ENCODE results near the gene PFKM. TPM values are rescaled to one million over a fixed set of nuclear protein-coding genes. Genes with fewer than 3 reads are reported as not detected.

PFKM gene
- total RNA-seq, 2 donors from 2014 or later = 36.9 to 71.9 TPM

DNA sequence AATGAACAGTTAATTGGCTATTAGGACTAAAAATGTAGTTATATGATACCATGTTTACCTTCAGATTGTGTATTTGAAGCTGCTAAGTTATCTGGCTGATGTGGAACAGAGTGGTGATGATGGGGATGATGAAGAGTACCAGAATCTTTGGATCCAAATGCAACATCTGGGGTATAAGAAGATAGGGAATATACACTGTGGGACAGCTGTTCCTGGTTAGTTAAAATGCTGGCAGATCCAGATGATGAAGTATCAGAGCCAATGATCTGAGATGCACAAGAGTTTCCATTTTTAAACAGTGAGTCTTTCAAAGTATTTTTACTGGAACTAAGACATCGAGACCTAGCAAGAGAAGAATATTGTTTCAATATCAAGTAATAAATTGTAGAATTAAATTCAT, 44.9 kb upstream of the PFKM start:
- WGBS = 76% methylated on average over 1 of the region's 1 CpG
- no peaks in the 10 kb centered on the region for H3K4me1 ChIP-seq (replicated peaks)
- no peaks in the 10 kb centered on the region for H3K27me3 ChIP-seq (replicated peaks; ENCODE audit: insufficient read depth)
- no peaks in the 10 kb centered on the region for H3K36me3 ChIP-seq
- H3K9me3 ChIP-seq = no peaks in the 10 kb centered on the region
- no peak overlapping the region for H3K4me3 ChIP-seq
- TF ChIP-seq POLR2AphosphoS5 (IDR thresholded peaks at IDR 0.05) (no peak), POLR2A (IDR thresholded peaks at IDR 0.05) (no peak), CTCF (IDR thresholded peaks at IDR 0.05) (no peak)
- no peak for DNase-seq (ENCODE audit: low spot score)
- H3K27ac ChIP-seq = no peak overlapping the region
- intact Hi-C loops (cut with DNase I) = no loop called here

DNA sequence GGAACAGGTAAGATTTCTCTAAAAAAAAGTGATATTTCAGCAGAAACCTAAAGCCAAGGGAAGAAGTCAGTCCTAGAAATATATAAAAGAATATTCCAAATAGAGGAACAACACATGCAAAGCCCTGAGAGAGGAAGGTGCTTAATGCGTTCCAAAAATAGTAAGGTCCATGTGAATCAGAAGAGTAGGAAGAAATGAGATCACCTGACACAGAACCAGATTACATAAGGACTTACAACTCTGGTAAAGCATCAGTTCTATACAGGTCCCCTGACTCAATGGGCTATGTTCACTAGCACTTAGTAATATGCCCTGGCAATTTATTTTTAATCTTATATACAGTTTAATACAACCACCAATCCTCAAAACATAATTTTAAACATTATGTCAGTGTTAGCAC, 43.3 kb upstream of the PFKM start:
- Histone ChIP-seq H3K4me1 (replicated peaks) (no peaks in the 10 kb centered on the region), H3K9me3 (no peaks in the 10 kb centered on the region), H3K27ac (no peak overlapping the region), H3K4me3 (no peak overlapping the region), H3K36me3 (no peaks in the 10 kb centered on the region), H3K27me3 (replicated peaks; ENCODE audit: insufficient read depth) (no peaks in the 10 kb centered on the region)
- intact Hi-C loops (cut with DNase I) = no loop called here
- DNase-seq (ENCODE audit: low spot score) = no peak
- 82% methylated on average over 1 of the region's 1 CpG for WGBS
- TF ChIP-seq CTCF (IDR thresholded peaks at IDR 0.05) = no peak
- TF ChIP-seq POLR2A (IDR thresholded peaks at IDR 0.05) = no peak
- no peak for TF ChIP-seq POLR2AphosphoS5 (IDR thresholded peaks at IDR 0.05)

DNA sequence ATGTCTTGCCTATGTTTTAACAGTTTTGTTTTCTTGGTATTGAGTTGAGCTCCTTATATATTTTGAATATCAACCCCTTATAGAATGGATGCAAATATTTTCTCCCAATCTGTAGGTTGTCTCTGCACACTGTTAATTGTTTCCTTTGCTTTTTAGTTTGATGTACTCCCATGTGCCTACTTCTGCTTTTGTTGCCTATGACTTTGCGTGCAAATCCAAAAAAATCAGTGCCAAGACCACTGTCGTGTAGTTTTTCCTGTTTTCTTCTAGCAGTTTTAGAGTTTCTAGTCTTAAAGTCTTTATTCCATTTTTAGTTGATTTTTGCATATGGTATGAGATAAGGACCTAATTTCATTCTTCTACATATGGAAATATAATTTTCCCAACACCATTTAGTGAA, 42.1 kb upstream of the PFKM start:
- no peak for DNase-seq (ENCODE audit: low spot score)
- Histone ChIP-seq H3K27me3 (replicated peaks; ENCODE audit: insufficient read depth) (no peaks in the 10 kb centered on the region), H3K4me3 (no peak overlapping the region), H3K4me1 (replicated peaks) (no peaks in the 10 kb centered on the region), H3K27ac (no peak overlapping the region), H3K36me3 (no peaks in the 10 kb centered on the region), H3K9me3 (no peaks in the 10 kb centered on the region)
- no peak for TF ChIP-seq CTCF (IDR thresholded peaks at IDR 0.05)
- no peak for TF ChIP-seq POLR2A (IDR thresholded peaks at IDR 0.05)
- TF ChIP-seq POLR2AphosphoS5 (IDR thresholded peaks at IDR 0.05) = no peak
- intact Hi-C loops (cut with DNase I) = no loop called here
- 95% methylated on average over 2 of the region's 2 CpGs for WGBS

GRCh38 chr12:48078901-48079300, 40.3 kb upstream of the PFKM start:
- 94% methylated on average over 5 of the region's 5 CpGs for WGBS
- no peak for DNase-seq (ENCODE audit: low spot score)
- intact Hi-C loops (cut with DNase I) = no loop called here
- H3K4me1 ChIP-seq (replicated peaks) = no peaks in the 10 kb centered on the region
- H3K36me3 ChIP-seq = no peaks in the 10 kb centered on the region
- no peaks in the 10 kb centered on the region for H3K27me3 ChIP-seq (replicated peaks; ENCODE audit: insufficient read depth)
- TF ChIP-seq CTCF (IDR thresholded peaks at IDR 0.05) (no peak), POLR2A (IDR thresholded peaks at IDR 0.05) (no peak), POLR2AphosphoS5 (IDR thresholded peaks at IDR 0.05) (no peak)
- no peaks in the 10 kb centered on the region for H3K9me3 ChIP-seq
- no peak overlapping the region for H3K27ac ChIP-seq
- no peak overlapping the region for H3K4me3 ChIP-seq

DNA sequence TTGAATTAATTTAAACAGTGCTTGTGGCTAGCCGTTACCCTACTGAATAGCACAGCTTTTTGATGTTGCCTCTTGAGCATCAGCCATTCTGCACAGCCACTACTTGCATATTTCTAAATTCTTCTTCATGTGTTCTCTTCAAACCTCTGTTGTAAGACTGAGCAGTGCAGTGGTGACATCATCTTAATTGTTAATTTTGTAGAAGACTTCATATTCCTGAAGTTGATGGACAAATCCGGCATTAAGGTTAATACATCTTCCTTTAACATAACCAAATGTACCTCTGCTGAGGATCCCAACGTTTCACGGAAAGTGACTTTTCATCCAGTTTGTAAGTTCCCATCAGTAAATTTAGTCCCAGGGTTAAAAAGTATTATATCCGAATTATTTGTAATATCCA, 38.9 kb upstream of the PFKM start:
- 88% methylated on average over 5 of the region's 5 CpGs for WGBS
- no peaks in the 10 kb centered on the region for H3K36me3 ChIP-seq

More for the DNA sequence above, 38.9 kb upstream of the PFKM start:
- intact Hi-C loops (cut with DNase I) = no loop called here
- Histone ChIP-seq H3K9me3 (no peaks in the 10 kb centered on the region), H3K27ac (no peak overlapping the region), H3K4me3 (no peak overlapping the region), H3K4me1 (replicated peaks) (no peaks in the 10 kb centered on the region), H3K27me3 (replicated peaks; ENCODE audit: insufficient read depth) (no peaks in the 10 kb centered on the region)
- TF ChIP-seq CTCF (IDR thresholded peaks at IDR 0.05) (no peak), POLR2AphosphoS5 (IDR thresholded peaks at IDR 0.05) (no peak), POLR2A (IDR thresholded peaks at IDR 0.05) (no peak)
- no peak for DNase-seq (ENCODE audit: low spot score)

Measured in prostate gland (tissue), 2 donors.